ENCODE measurements around the gene RPA3.
A peak's percentile ranks its signal among the peaks of the same experiment; 100 is the strongest.
"Not testable (repeated sequence)": the region's sequence is repeated elsewhere in the genome, so short reads cannot be mapped to it uniquely, and the experiment has no call there.

Gene RPA3

DNA sequence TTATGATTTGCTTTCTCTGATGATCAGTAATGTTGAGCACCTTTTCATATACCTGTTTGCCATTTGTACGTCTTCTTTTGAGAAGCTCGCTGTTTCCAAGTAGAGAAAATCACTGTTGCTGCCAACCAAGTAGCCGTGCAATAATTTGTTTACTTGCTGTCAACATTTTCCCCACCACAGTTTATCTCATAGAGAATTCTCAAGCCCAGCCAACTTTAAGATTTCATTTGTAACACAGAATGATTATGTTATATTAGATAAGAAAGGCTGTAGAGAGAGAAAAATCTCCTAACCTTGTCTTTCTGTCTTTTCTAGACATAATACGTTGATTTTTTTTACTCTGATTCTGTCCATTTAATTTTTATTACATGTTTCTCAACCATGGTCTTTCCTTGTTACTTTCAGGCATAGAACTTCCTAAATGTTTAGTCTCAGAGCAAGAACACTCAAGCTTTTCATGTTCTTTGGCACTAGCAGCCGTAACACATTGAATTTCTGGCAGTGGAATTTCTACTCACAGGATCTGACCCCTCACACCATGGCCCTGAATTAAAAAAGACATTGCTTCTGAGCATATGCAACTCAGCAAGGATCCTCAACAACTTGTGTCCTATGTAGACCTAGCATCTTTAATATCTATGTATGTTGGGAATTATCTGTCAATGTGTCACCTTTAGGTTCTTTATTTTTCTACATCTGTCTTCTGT, 23.1 kb downstream of the RPA3 start:
- no peak for DNase-seq (ENCODE audit: low read depth, low spot score)

DNA sequence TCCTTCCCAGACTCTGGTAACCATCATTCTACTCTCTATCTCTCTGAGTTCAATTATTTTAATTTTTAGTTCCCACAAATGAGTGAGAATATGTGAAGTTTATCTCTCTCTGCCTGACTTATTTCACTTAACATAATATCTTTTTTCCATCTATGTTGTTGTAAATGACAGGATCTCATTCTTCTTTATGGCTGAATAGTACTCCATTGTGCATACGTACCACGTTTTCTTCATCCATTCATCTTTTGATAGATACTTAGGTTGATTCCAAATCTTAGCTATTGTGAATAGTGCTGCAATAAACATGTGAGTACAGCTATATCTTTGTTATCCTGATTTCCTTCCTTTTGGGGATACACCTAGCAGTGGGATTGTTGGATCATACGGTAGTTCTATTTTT, 23.9 kb downstream of the RPA3 start:
- DNase-seq (ENCODE audit: low read depth, low spot score) = no peak

DNA sequence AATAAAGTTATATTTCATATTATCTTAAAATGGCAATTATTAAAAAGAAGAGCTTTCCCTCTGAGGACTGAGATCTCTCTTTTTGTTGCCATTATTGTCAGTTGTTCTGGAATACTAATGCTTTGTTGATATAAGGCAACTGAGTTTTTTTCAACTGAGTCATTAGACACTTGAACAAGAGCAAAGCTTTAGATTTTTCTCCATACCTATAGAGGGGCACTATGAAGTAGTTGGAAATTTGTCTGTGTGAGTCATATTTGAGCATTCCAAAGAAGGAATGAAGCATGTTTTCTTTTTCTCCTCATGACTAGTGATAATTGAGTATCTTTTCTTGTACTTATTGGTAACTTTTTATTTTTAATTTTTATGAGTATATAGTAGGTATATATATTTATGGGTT, 24.5 kb downstream of the RPA3 start:
- DNase-seq (ENCODE audit: low read depth, low spot score) = no peak

DNA sequence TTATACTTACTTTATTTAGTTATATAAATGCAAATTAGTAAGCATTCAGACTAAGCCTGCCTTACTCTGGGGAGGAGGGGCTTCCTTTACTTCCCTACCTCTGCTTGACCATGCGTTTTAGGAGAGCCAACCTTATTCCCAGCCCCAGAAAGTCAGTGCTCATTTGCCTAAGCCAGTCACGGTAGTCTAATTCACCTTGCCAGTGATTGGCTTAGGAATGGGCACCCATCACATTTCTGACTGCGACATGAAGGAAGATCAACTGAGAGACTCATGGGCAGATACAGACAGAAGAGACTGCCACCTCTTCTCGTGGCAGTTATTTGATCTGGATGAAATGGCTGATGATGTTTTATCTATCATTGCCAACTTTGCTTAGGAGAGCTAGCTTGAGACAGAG, 29.5 kb downstream of the RPA3 start:
- no peak for DNase-seq (ENCODE audit: low read depth, low spot score)

DNA sequence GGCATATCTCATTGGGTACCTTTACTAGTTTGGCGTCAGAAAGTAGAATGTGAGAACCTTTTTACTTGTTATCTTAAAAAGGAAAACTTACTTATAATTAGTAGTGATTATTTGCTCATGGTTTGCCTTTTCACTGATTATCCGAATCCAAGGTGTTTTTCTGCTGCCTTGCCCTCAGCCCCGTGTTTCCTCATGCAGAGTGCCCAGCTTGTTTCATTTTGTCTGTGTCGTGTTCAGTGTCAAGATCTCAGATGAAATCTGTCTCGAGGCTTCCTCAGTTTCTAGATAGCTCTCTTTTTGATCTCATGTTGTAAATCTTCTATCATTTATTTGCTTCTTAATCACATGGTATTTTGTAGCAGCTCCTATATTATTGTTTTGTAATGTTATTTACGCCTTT, 30.1 kb downstream of the RPA3 start:
- no peak for DNase-seq (ENCODE audit: low read depth, low spot score)

DNA sequence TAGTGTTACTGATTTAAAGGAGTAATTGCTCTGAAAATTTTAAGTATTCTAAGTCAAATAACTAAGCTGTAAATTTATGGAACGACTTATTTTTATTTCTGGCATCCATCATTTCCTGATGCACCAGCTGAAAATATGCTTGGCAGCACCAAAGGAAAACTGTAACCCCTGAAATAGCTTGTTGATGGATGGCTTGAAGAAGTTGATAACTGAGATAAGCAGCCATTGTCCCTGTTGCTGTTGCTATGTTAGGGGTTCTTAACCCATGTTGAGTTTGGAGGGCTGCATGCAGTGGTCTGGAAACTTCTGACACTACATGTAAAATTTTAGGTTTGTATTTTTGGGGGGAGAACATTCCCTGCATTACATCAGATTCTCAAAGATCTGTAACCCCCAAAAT, 30.6 kb downstream of the RPA3 start:
- DNase-seq (ENCODE audit: low read depth, low spot score) = no peak

DNA sequence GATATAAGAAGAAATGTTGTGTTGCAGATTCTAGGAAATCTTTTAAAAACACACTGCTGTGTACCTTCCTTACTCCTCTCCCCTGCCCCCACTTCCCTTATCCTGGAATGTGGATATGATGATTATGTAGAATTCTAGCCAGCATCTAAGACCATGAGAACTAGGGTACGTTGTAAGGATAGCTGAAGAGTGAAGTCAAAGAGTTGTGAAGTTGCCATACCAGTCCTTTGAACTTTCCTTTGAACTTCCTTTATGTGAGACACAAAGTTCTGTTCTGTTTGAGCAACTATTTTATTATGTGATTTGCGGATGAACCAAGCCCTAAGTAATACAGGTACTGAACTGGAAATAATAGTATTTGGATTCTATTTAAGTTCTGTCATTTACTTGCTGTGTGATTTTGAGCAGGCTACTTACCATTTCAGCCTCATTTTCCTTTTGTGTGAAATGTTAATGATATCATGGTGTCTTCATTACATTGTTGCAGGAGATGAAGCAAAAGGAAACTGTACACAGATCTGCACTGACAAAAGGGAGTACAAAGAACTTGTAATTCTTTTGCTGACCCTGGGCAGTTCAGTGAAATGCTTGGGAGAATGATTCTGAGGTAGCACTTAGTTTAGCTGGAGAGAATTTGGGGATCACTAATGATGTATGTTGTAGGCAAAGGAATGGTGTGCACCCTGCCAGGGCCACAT, 31.4 kb downstream of the RPA3 start:
- no peak for DNase-seq (ENCODE audit: low read depth, low spot score)

DNA sequence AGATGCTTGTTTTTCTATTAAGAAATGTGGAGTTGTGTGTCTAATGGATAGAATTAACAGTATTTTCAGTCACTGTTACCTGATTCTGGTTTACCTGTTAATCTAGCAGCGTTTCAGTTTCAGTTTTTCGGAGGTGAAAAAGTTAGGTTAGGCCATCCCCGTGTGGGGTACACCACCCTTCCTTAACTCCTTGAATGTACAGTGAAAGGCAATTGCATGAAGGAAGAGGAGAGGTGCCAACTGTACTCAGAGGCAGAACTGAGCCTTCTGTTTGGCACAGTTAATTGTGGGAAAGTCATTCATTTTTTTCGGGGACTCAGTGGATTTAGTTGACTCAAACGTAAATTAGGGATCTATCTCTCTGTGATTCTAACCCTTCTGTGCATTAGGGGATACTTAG, 35.5 kb downstream of the RPA3 start:
- no peak for DNase-seq (ENCODE audit: low read depth, low spot score)

DNA sequence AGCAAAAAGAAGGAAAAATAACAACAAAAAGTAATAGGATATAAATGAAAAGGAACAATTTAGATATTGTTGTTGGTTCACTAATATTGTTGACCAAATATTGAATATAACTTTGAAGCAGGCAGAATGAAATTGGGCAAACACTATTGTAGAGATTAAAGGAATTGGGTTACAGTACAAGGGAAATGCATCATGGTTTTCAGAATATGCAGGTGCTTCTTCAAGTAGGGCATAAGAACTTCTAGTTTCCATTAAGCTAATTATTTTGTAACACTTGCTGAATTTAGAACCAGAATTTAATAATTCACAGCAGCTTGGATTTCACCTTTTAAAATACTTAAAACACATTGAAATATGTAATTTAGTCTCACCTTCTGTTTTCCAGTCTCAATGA, 36.5 kb downstream of the RPA3 start:
- DNase-seq (ENCODE audit: low read depth, low spot score) = no peak

DNA sequence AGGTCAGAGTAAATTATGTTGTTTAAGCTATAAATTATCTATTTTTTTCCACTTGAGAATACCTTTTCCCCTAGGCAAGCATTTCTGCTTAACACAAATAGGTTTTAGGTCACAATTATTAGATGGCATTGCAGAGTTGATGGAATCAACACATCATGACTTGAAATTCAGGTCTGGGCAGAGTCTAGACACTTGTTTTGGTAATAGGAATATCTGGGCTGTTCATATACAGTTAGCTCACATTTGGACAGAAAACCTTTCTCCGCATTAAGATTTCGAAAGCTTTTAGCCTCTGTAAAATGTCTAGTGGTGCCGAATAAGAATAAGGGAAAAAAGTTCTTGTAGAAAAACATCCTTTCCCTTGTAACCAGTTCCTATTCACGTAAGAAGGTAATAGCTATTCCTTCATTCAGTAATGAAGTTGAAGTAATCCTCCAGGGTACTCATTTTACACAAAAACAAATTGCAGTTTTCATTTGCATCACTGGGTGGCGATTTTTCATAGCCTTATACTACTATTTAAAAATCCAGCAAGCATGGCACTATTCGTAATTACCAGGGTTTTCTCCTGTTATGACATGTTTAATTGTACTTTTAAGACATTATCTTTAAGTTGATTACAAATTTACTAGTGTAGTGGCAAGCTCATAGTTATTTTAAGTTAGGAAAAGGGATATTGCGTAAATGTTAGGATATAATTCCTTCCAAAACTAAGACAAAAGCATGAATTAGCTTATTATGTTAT, 37.0 kb downstream of the RPA3 start:
- DNase-seq (ENCODE audit: low read depth, low spot score) = no peak

DNA sequence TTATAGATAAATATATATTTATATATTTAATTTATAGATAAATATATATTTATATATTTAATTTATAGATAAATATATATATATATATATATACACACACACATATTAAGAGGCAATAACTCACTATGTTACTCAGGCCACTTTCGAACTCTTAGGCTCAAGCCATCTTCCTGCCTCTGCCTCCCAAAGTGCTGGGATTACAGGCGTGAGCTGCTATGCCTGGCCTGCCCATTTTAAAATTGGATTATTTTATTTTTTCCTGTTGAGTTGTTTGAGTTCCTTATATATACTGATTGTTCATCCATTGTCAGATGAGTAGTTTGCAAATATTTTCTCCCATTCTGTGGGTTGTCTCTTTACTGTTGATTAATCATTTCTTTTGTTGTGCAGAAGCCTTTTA, 38.8 kb downstream of the RPA3 start:
- DNase-seq (ENCODE audit: low read depth, low spot score) = not testable (repeated sequence)

DNA sequence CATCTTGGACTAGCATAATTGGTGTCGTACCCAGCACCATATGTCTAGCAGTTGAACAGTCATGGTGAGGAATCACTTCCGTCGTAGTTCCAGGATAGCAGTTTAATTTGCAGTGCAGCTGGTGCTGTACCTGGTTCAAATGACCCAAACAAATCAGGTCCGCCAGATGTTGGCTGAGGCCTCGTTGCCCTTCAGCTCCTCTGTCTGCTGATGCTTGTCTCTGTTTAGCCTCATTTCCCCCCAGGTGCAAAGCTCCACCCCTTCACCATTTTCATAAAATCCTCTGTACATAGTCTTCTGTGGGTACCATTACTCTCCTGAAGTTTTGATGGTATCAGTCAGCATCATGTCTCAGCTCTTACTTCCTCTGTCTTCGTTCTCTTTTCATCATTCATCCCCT, 42.7 kb downstream of the RPA3 start:
- no peak for DNase-seq (ENCODE audit: low read depth, low spot score)

DNA sequence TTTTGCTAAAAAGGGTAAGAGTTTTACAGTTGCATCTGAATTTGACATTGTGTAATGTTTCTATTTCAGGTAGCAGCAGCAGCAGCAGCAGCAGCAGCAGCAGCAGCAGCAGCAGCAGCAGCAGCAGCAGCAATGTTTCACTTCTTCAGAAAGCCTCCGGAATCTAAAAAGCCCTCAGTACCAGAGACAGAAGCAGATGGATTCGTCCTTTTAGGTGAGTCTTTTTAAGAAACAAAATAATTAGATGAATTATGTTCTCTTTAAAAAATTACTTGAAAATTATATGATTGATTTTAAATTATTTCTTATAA, 45.2 kb downstream of the RPA3 start:
- no peak for DNase-seq (ENCODE audit: low read depth, low spot score)

DNA sequence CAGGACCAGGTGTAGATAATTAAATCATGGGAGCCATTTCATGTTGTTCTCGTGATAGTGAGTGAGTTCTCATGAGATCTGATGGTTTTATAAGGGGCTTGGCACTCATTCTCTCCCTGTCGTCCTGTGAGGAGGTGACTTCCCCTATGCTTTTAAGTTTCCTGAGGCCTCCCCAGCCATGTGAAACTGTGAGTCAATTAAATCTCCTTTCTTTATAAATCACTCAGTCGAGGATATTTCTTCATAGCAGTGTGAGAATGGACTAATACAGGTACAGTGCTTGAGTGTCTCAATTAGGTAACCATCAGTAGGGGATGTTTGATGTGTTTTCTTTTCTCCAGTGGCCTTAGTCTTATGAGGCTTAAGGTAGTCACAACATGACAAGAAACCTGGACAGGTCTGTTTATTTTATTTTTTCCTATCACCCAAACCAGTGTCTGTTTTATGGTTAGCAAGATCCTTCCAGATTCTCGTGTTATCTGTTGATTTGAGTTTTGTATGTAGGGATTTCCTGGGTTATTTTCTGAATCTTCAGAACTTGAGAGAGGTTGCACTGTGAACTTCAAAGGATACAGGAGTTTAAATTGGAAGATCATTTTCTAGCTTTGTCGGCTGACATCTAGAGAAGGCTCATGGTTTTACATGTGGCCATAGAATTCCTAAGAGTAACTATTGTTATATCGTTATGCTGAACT, 45.7 kb downstream of the RPA3 start:
- no peak for DNase-seq (ENCODE audit: low read depth, low spot score)

DNA sequence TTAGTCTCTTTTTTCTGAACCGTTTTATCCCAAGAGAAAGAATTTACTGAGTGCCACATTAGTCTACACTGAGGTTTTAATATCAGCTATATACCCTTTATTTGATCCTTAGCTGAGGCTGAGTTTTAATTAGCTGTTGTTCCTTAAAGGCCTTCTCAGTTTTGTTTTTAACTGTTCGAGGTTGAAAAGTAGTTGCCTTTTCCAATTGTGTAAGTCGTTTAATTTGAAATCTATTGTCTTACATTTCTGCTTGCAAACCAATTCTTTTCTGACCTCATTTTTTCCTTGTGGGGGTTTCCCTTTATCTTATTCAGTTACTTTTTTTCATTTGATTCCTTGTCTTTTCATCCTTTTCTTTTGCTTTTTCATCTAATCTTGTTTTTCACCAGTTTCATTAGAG, 47.0 kb downstream of the RPA3 start:
- no peak for DNase-seq (ENCODE audit: low read depth, low spot score)

DNA sequence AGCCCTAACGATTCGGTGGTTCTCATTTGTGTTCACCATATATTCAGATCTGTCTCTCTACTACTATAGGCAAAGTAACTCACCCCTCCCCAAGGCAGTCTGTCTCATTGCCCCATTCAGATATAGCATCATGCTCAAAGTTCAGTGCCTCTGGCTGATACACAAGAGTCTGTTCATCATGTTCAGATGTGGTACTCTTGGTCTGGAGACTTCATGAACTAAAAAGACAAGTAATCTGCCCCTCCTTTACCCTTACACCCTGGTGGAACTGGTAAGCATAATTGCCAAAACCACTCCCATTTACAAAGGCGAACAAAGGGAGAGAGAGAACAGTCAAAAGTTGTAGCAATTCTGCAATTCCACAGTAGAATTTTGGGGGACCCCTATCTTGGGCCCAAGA, 47.9 kb downstream of the RPA3 start:
- no peak for DNase-seq (ENCODE audit: low read depth, low spot score)

DNA sequence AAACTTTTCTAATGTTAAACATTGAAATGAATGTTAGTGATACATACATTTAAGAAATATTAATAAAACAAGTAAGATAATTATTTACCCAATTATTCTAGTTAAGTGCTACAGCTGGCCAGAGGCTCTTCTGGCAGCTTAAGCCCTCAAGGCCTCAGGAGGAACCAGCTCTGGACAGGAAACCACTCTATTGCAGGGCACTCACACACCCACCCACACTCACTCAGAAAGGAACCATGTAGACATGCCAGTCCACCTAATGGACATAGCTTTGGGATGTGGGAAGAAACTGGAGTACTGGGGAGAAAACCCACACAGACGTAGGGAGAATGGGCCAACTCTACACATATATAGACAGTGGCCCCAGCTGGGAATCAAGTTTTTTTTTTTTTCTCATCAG, 49.7 kb downstream of the RPA3 start:
- no peak for DNase-seq (ENCODE audit: low read depth, low spot score)

DNA sequence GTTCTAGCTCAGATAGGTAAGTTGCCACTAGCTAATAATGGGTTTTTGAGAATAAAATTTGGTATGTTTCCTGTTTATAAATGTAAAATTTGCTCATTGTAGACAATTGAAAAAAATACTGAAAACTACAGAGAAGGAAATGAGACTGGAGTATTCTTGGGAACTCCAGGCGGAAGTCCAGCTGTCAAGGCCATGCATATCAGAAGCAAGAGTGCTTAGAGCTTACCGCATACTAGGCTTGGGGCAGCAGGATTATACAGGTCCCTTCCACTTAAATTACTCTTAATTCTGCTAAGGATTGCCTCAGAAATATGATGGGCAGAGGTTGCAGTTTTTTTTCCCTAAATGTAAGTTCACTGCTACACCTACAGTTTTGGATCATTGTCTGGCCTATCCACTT, 51.2 kb downstream of the RPA3 start:
- no peak for DNase-seq (ENCODE audit: low read depth, low spot score)

DNA sequence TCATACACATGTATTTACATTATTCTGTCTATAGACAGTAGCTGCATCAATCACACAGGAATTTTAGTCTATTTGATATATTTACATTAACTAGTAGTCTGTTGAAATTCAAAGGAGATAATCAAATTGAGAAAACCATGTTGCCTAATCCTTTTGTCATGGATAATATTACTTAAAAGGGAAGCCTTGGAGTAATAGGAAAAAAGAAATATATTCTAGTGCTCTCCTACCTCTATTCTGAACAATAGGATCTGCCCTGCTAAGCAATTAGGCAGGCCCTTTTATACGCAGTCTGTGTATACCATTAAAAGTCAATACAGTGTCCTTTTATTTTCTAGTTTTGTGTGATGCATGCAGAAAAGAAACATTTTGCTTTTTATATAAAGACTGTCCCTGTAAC, 53.4 kb downstream of the RPA3 start:
- DNase-seq (ENCODE audit: low read depth, low spot score) = no peak

DNA sequence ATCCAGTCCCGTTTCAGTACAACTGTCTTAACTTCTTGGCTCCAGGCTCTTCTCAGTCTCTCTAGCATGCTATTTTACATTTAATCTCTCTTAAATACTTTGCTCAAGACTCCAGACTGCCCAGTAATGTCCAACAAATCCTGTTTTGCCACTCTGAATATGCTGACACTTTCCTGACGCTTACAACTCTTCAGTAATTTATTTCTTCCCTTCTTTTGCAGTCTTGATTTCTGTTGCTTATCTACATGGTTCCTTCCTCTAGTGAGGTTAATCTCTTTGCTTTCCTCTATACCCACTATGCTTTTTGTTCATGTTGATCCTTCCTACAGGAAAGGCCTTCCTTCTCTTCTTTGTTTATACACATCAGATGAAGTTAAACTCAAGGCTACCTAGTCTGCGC, 54.1 kb downstream of the RPA3 start:
- DNase-seq (ENCODE audit: low read depth, low spot score) = no peak

DNA sequence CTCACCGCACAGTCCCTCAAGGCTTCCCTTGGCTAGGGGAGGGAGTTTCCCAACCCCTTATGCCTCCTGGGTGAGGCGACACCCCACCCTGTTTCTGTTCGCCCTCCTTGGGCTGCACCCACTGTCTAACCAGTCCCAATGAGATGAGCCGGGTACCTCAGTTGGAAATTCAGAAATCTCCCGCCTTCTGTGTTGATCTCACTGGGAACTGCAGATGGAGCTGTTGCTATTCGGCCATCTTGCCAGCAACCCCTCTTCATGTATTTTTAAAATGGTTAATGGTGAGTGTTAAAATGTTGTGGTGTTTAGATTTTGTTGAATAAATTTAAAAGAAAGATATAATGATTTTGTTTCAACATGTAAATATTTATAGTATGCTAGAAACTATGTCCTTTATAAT, 55.9 kb downstream of the RPA3 start:
- peak; percentile 35 for DNase-seq (ENCODE audit: low read depth, low spot score)

DNA sequence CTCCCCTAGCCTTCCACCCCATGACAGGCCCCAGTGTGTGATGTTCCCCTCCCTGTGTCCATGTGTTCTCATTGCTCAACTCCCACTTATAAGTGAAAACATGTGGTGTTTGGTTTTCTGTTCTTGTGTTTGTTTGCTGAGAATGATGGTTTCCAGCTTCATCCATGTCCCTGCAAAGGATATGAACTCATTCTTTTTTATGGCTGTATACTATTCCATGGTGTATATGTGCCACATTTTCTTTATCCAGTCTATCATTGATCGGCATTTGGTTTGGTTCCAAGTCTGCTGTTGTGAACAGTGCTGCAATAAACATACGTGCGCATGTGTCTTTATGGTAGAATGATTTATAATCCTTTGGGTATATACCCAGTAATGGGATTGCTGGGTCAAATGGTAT, 61.9 kb downstream of the RPA3 start:
- DNase-seq (ENCODE audit: low read depth, low spot score) = not testable (repeated sequence)

Data from iPS DF 19.7 (cell line).